ENCODE data around the gene MUC3A.

- TF ChIP-seq CTCF (IDR thresholded peaks at IDR 0.05 in 4 of 5, conservative IDR thresholded peaks at IDR 0.05 in 1 of 5): no peak
- no peak for TF ChIP-seq POLR2A (IDR thresholded peaks at IDR 0.05)
Observed at GRCh38 chr7:100963874-100964273, 14.5 kb downstream of the MUC3A start.
